A549 (cell line): ENCODE measurements around the gene RPA1.
"Not testable (repeated sequence)": the region's sequence is repeated elsewhere in the genome, so short reads cannot be mapped to it uniquely, and the experiment has no call there.

Source experiments
- CEBPB ChIP-seq, 2 experiments: fragments of >200 bp in 1 of 2; sonication (Bioruptor Twin) in 1 of 2; formaldehyde crosslinking in 1 of 2; IDR thresholded peaks; 2 replicates each; pipeline ENCODE4 v1.6.1; 2012 to 2016
- CHD2 ChIP-seq: fragments of 150-350 bp; IDR thresholded peaks from 2 replicates; pipeline ENCODE4 v1.6.1; 2014; ENCODE audit warnings: low read length; ENCODE audit not compliant: partially characterized antibody
- EP300 ChIP-seq, 2 experiments: fragments of >200 bp; sonication (Bioruptor Twin); formaldehyde crosslinking; IDR thresholded peaks; 2 replicates in 1 of 2; 3 replicates in 1 of 2; pipeline ENCODE4 v1.6.1; 2016 to 2017
- GATA3 ChIP-seq: IDR thresholded peaks from 2 replicates; pipeline ENCODE4 v1.6.1; 2012; ENCODE audit warnings: borderline replicate concordance
- HOXB13 ChIP-seq: fragments of 250-450 bp; sonication (Bioruptor Pico); IDR thresholded peaks from 2 replicates; pipeline ENCODE4 v1.5.0; 2020; ENCODE audit warnings: low read depth, mild to moderate bottlenecking, moderate library complexity
- JUN ChIP-seq, 2 experiments: fragments of >200 bp; sonication (Bioruptor Twin); formaldehyde crosslinking; IDR thresholded peaks; 2 replicates in 1 of 2; 3 replicates in 1 of 2; pipeline ENCODE4 v1.6.1; 2016 to 2017
- KDM1A ChIP-seq: fragments of 200-600 bp; sonication (generic); IDR thresholded peaks from 2 replicates; pipeline ENCODE4 v1.6.1; 2016; ENCODE audit warnings: low read depth, mild to moderate bottlenecking
- MYC ChIP-seq: IDR thresholded peaks from 2 replicates; pipeline ENCODE4 v1.6.1; 2012; ENCODE audit warnings: mild to moderate bottlenecking, inconsistent platforms, low read length, improper control_type of control experiment, borderline replicate concordance
- NR3C1 ChIP-seq: fragments of >200 bp; sonication (Bioruptor Twin); formaldehyde crosslinking; IDR thresholded peaks from 3 replicates; pipeline ENCODE4 v1.6.1; 2017
- POLR2A ChIP-seq: IDR thresholded peaks from 2 replicates; pipeline ENCODE4 v1.6.1; 2012; ENCODE audit warnings: mild to moderate bottlenecking, low read length
- RFX5 ChIP-seq: fragments of 450-650 bp; IDR thresholded peaks from 2 replicates; pipeline ENCODE4 v1.7.1; 2014; ENCODE audit warnings: antibody characterized with exemption, mild to moderate bottlenecking, moderate library complexity
- TF ChIP-seq, protein P1 (sequence below): fragments of >200 bp; sonication (Bioruptor Twin); formaldehyde crosslinking; IDR thresholded peaks from 3 replicates; pipeline ENCODE4 v1.5.1; 2016
- TF ChIP-seq, protein P2 (sequence below): IDR thresholded peaks from 2 replicates; pipeline ENCODE4 v1.6.1; 2012

DNA sequence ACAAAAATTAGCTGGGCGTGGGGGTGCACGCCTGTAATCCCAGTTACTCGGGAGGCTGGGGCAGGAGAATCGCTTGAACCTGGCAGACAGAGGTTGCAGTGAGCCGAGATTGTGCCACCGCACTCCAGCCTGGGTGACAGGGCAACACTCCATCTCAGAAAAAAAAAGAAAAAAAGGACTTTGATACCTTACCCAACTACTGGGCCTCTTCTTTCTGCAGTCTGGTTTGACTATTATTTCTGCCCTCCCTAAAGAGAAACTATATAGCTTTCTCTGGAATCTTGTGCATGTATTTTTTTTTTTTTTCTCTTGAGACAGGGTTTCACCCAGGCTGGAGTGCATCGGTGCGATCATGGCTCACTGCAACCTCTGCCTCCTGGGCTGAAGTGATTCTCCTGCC lies 32.0 kb upstream of the RPA1 start:
- not testable (repeated sequence) for TF ChIP-seq NR3C1; CHD2; EP300 (IDR thresholded peaks at IDR 0.05); MYC; RFX5; JUN (IDR thresholded peaks at IDR 0.05); POLR2A; CEBPB (IDR thresholded peaks at IDR 0.05); HOXB13; KDM1A; GATA3
- TF ChIP-seq, protein P1, sequence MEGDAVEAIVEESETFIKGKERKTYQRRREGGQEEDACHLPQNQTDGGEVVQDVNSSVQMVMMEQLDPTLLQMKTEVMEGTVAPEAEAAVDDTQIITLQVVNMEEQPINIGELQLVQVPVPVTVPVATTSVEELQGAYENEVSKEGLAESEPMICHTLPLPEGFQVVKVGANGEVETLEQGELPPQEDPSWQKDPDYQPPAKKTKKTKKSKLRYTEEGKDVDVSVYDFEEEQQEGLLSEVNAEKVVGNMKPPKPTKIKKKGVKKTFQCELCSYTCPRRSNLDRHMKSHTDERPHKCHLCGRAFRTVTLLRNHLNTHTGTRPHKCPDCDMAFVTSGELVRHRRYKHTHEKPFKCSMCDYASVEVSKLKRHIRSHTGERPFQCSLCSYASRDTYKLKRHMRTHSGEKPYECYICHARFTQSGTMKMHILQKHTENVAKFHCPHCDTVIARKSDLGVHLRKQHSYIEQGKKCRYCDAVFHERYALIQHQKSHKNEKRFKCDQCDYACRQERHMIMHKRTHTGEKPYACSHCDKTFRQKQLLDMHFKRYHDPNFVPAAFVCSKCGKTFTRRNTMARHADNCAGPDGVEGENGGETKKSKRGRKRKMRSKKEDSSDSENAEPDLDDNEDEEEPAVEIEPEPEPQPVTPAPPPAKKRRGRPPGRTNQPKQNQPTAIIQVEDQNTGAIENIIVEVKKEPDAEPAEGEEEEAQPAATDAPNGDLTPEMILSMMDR: not testable (repeated sequence)
- TF ChIP-seq, protein P2, sequence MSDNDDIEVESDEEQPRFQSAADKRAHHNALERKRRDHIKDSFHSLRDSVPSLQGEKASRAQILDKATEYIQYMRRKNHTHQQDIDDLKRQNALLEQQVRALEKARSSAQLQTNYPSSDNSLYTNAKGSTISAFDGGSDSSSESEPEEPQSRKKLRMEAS: not testable (repeated sequence)
